Daoy (cell line): ENCODE data around the gene PRKCB. TPM values are rescaled to one million over a fixed set of nuclear protein-coding genes. Genes with fewer than 3 reads are reported as not detected.

Experiments used
- DNase-seq: peaks from one replicate; pipeline ENCODE4 v3.0.0-alpha.2; 2015; ENCODE audit warnings: low read depth
- total RNA-seq: library from RNA; depleted of rRNA; stranded (reverse); fragments of >200 nt; shearing (Covaris generic); gene quantifications from 2 replicates; pipeline ENCODE4 v1.2.3, GENCODE V29; 2014

PRKCB gene
- total RNA-seq, 1 experiment from 2014 or later = 2.2 TPM

- no peak for DNase-seq
Observed at GRCh38 chr16:23966597-23967394, 131.0 kb downstream of the PRKCB start.

- no peak for DNase-seq
Observed at GRCh38 chr16:23967775-23968174, 132.0 kb downstream of the PRKCB start.

GRCh38 chr16:23968176-23968575, 132.4 kb downstream of the PRKCB start:
- no peak for DNase-seq

- no peak for DNase-seq
Observed at GRCh38 chr16:23969468-23970297, 133.9 kb downstream of the PRKCB start.

GRCh38 chr16:23974223-23974622, 138.4 kb downstream of the PRKCB start:
- no peak for DNase-seq

GRCh38 chr16:23975293-23975692, 139.5 kb downstream of the PRKCB start:
- no peak for DNase-seq

- no peak for DNase-seq
Observed at GRCh38 chr16:23976091-23976490, 140.3 kb downstream of the PRKCB start.

- DNase-seq = no peak
Observed at GRCh38 chr16:23976524-23976923, 140.7 kb downstream of the PRKCB start.

- no peak for DNase-seq
Observed at GRCh38 chr16:23979441-23979840, 143.7 kb downstream of the PRKCB start.

GRCh38 chr16:23979982-23980381, 144.2 kb downstream of the PRKCB start:
- no peak for DNase-seq

GRCh38 chr16:23981429-23982399, 145.9 kb downstream of the PRKCB start:
- DNase-seq = no peak

- DNase-seq = no peak
Observed at GRCh38 chr16:23986455-23986854, 150.7 kb downstream of the PRKCB start.

GRCh38 chr16:23987443-23987842, 151.7 kb downstream of the PRKCB start:
- DNase-seq = no peak

GRCh38 chr16:23990507-23990906, 154.7 kb downstream of the PRKCB start:
- DNase-seq = no peak

- DNase-seq = no peak
Observed at GRCh38 chr16:23991066-23991465, 155.3 kb downstream of the PRKCB start.

GRCh38 chr16:23994615-23995014, 158.8 kb downstream of the PRKCB start:
- DNase-seq = no peak

GRCh38 chr16:23996258-23996955, 160.6 kb downstream of the PRKCB start:
- DNase-seq = no peak

- DNase-seq = no peak
Observed at GRCh38 chr16:23998771-23999170, 163.0 kb downstream of the PRKCB start.

GRCh38 chr16:23999663-24000062, 163.9 kb downstream of the PRKCB start:
- no peak for DNase-seq

GRCh38 chr16:24001710-24002109, 165.9 kb downstream of the PRKCB start:
- DNase-seq = no peak

GRCh38 chr16:24002619-24003018, 166.8 kb downstream of the PRKCB start:
- no peak for DNase-seq
